SIG-M5 treated with dmso at 0.1 percent for 504 hours (cell line): ENCODE measurements around the gene OVCA2.

Source experiments
- DNase-seq: peaks from one replicate; lab custom pipeline; 2025; ENCODE audit not compliant: unreplicated experiment; lab: John Stamatoyannopoulos, UW

OVCA2 gene

DNA sequence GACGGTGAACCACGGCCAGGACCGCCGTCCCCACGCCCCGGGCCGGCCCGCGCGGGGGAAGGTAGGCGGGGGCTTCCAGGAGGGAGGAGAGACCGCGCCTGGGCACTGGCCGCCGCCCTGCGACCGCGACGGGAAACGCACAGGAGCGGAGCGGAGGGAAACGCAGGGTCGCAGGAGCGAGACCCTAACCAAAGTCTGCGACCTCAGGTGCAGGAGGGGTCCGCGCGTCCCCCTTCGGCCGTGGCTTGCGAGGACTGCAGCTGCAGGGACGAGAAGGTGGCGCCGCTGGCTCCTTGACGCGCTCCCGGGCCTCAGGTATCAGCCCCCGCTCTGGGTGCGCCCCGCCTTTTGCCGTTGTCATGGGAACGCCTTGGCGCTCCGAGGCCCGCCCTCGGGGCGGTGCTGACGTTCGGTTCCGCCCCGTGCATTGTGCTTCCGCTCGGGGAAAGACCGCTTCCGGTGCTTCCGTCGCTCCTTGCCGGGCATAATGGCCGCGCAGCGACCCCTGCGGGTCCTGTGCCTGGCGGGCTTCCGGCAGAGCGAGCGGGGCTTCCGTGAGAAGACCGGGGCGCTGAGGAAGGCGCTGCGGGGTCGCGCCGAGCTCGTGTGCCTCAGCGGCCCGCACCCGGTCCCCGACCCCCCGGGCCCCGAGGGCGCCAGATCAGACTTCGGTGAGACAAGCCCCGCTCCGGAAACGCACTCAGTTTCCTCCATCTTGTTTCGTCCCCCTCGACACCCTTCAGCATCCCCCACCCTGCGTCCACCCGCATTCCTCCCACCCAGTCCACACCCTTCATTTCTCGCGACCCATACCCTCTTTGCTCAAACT lies at the start of gene OVCA2:
Gene OVCA2, plus strand, starts transcription at position 462 of the 829 bp plus-strand sequence. Its CDS starts 26 bp downstream, at position 488.
- DNase-seq: peak; percentile 85

DNA sequence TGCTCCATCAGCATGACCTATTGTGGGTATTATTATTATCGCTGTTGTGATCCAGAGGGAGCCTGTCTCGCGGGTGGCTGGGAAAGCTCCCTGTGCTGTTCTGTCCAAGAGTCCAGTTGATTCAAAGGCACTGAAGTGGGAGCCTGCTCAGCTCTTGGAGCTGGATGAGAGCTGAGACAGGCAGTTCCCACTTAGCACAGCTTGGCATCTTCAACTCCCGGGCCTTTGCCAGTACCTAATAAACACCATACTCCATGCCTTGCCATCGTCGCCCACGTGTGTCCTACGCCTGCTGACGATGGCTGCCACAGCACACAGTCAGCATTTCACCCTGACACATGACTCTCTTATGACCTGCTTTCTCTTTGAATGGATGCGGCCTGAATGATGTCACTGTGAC lies 49.3 kb upstream of the OVCA2 start:
- no peak for DNase-seq

DNA sequence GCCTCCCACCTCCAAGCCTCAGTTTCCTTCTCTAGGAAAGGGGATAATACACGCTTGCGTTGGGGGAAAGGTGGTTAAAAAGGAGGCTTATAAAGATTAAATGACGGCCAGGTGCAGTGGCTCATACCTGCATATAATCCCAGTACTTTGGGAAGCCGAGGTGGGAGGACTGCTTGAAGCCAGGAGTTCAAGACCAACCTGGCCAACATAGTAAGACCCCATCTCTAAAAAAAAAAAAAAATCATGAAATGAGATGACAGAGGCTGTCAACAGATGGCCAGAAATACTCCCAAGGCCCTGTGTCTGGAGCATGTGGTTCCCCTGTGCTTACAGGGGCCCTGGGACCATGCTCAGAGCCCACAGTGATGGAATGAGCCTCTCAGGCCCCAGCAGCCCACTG lies 47.1 kb upstream of the OVCA2 start:
- no peak for DNase-seq

DNA sequence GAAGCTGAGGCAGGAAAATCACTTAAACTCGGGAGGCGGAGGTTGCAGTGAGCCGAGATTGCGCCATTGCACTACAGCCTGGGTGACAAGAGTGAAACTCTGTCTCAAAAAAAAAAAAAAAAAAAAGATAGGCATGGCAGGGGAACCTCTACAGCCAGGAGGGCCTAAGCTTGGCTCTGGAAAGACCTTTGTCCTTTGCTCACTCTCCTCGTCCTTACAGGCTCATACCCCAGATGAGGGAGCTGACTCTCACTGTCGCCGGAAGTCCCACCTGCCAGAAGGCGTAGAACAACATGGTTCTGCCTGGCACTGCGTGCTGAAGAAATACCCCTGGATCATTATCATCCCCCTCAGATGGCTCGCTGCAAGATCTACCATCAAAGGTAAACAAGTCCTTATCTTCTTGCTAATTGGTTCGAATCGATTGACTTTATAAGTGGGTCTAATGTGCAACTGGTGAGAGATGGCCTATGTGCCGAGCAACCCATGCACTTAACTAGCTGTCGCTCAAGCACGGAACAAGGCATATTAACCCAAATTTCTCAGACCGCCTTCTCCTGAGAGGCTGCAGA lies 46.4 kb upstream of the OVCA2 start:
- no peak for DNase-seq

DNA sequence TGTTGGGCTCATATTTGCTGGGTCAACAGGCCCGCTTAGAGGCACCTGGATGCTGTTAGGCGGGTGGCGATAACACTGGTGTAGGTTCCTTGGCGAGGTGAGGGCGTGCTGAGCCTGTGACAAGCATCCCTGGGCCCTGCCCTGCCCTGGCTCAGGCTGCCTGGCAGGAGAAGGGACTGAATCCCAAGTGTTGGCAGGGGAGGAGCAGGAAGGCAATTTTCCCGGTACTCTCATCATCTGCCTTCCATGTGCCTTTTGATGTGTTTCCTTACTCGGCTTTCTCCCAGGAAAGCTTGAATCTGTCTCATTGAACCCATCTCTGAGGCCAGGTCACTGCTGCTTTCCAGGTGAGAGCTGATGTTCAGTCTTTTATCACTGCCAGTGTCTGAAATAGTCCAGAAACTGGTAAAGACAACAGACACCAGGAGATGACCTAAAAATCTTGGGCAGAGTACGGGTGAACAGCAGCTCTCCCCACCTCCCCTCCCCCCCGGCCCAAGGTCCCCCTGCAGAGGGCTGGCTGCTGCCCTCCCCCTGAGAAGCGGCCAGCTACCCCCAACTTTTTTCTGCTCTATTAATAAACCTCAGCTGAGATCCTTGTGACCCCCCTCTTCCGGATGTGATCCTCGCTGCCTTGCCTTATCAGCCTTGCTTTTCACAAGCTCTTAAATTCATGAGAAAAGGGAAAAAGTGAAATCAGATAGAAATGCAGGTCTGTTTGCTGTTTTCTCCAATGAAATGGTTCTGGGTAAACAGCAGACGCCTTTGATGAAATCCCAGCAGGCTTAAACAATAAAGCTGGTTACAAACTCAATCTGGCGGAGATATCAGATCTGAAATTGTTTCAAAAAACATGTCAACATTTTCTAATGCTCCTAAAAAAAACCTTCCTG lies 45.7 kb upstream of the OVCA2 start:
- no peak for DNase-seq

DNA sequence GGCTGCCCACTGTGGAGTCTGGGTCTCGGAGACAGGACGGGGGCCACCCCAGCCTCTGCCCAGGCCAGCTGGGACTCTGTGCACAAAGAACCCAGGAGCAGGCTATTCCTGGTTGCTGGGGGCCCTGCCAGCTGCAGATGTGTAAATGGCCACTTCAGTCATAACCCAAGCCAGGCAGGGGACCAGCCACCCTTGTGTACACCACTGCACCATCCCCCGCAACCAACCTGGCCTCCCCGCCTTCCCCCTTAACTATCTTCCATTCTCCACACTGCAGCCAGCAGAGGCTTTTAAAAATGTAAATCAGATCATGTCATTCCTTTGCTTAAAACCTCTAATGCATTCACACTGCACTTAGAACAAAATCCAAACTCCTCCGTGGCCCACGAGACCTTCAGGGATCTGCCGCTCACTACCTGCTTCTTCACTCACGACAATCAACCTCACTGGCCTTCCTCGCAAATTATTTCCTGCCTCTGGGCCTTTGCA lies 45.0 kb upstream of the OVCA2 start:
- DNase-seq: no peak

DNA sequence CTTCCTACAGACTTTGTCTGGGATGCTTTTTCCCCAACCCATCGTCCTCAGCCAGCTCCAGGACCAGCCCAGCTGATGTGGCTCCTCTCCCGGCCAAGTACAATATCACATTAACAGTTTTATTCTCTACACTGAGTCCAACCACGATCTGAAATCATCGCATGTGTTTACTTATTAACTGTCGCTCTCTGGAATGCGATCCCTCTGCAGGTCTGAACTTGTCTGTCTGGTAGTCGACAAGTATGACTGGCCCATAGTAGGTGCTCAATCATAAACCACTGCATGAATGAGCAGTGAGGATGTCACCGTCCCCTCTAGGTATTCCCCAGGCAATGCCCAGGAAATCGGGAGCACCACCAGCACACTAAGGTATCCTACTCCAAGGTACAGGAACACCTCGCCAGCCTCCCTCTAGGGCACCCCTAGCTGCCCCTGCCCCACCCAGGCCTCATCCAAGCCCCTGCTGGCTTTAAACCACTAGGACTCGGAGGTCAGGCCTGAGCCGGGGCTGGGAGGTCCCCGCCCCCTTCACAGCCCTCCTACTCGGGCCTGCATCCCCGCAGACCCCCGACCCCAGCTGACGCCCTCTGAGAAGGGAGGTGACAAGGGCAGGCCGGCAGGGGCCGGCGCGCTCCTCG lies 44.4 kb upstream of the OVCA2 start:
- no peak for DNase-seq

DNA sequence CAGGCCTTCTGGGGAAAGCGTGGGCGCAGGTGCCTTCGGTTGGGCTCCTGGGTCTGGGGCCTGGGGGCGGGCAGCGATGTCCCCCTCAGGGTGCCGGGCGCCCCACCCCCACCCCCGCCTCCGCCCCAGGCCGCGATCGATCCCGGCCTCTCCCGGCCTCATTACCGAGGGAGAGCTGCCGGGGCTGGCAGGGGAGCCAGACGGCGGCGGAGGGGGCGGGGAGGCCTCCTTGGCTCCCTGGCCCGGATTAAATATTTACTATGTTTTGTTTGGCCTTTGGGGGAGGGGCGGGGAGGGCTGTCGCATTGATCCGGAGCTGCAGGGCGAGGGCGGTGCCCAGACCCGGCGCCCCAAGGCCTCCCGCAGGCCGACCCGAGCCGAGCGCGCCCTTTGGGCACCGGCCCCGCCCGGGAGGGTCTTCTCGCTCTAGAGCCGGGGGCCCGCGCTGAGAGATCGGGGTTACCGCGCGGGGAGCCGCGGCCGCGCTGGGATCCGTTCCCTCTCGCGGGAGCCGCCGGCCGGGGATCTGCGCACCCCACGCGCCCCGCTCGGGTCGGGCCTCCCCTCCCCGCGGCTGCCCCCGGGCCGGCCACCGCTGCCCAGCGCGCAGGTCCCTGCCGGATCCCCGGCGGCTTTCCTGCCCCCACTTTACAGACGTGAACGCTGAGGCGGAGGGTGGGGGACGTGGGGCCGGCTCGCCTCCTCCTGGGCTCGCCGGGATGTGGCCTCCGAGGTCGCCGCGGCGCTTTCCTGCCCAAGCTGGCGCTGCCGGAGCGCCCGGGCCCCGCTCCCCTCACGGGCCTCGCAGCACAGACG lies 43.7 kb upstream of the OVCA2 start:
- DNase-seq: no peak

DNA sequence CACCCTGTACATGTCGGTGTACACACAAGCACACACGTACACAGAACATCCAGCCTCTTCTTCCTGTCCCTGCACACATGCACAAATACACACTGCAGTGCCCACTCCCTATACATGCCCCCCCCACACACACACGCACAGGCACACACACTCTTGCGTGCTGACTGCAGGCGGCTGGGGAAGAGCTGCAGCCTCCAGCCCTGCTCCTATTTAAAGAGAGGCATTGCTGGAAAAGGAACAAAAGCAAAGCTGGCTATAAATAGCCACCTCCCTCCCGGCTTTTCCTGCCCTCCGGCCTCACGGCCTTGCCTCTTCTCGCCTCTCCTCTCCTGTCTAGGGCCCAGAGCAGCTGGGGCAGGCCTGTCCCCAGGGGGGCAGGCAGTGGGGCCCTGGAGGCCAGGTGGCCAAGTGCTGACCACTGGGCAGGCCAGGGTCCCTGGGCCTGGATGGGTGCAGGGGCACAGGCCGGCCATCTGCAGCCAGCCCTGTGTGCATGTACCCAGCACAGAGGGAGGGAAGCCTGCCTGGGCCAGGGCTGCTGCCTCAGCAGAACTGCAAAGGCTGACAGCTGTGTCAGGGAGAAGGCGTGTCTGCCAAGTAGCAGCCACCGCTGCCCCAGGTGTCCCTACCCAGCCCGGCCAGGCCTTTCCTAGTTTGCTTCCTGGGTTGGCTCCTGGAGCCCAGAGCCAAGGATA lies 42.1 kb upstream of the OVCA2 start:
- no peak for DNase-seq

DNA sequence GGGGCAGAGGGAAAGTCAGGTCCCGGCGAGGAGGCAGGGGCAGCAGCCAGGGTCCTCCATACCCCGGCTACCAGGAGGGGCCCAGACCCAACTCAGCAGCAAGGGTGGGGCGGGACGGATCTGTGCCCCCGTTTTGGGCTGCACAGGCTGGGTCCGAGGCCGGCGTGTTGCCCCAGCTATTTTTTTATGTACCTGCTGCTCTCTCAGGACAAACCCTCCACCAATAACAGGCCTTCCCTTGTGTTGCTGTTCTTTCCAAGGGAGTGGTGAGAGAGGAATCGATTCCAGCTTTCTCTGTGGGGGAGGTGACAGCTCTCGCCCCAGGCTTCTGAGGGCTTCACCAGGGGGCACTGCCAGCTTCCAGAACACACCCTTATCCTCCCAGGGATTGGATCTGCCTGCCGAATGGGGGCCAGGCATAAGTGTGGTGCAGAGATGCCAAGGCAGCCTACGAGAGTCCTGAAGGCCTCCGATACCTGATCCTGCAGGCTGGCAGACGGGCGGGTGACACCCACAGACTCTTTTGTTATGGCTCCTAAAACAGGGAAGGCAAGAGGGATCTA lies 39.0 kb upstream of the OVCA2 start:
- no peak for DNase-seq

DNA sequence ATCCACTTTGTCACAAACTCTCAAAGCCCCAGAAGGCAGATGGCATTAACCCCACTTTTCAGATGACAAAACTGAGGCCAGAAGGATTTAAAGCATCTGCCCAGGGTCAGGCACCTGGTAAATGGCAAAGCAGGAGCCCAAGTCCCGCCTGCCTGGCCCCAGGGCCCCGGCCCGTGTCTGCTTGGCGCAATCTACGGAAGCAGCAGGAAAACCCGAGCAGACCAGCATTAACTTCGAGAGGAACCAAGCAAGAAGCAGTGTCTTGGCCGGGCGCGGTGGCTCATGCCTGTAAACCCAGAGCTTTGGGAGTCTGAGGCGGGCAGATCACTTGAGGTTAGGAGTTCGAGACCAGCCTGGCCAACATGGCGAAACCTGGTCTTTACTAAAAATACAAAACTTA lies 38.3 kb upstream of the OVCA2 start:
- DNase-seq: no peak

DNA sequence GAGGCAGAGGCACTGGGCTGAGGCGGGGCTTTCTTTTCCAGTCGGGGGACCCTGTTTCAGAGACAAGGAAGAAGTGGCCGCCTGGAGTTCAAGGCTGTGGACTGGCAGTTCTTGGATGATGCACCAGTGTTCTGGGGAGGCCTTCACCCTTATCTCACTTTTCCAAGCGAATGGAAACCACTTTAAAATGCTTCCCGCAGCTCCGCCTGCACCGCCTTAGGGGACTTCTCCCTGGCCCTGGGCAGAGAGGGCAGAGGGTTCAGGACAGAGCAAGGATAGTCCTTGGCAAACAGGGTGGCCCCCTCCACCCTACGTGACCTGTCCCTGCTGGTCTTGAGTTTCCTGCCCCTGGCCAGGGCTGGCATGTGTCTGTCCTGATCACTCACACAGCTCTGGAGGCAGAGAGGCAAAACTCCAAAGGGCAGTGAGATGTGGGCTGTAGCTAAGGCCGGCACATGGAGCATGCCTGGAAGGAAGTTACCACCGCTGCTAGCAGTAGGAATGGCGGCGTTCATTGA lies 37.3 kb upstream of the OVCA2 start:
- no peak for DNase-seq

DNA sequence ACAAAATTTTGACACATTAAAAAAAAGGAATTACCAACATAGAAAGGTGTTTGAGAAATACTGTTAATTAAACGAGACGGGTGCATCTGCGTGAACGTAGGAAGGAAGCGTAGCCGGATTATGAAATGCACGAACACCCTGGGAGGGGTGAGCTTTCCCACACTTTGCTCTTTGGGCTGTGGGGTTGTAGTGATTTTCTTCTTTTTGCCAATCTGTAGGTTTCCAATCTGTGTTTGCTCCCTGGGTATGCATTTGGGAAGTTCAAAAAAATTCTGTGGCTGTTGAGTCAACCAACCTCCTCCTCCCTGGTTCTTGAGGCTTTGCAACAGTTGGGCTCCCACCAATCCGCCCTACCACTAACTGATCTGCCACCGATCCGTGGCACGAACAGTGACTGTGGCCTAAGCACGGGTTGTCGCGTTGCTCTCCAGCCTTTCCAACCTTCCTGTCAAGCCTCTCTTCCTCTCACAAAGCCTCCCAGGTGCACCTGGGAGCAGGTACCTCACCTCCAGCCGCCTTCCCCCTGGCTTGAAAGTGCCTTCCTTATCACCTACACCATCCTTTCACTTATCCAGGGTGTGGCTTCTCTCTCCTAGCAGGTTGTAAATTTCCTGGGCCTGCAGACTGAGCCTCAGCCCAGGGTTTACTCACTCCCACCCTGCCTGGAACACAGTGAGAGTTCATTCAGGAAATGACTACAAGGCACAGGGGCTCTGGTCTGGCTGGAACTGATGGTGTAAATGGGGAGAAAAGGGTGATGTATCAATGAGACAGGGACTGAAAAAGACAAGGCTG lies 33.3 kb upstream of the OVCA2 start:
- no peak for DNase-seq

DNA sequence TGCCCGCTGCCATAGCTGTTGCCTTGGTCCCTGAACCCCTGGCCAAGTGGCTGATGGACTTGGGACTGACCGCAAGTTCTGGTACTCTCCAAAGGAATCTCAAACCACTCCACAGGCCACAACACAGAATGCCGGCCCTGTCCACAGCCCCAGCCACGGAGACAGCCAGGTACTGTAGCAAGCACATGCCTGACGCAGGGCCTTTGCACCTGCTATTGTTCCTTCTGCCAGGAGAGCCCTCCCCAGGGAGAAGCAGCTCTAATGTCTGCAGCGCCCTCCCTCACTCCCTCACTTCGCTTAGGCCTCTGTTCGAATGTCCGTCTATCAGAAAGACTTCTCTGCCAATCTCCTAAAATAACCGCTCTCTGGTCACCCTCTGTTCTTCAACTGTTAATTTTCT lies 32.1 kb upstream of the OVCA2 start:
- no peak for DNase-seq

DNA sequence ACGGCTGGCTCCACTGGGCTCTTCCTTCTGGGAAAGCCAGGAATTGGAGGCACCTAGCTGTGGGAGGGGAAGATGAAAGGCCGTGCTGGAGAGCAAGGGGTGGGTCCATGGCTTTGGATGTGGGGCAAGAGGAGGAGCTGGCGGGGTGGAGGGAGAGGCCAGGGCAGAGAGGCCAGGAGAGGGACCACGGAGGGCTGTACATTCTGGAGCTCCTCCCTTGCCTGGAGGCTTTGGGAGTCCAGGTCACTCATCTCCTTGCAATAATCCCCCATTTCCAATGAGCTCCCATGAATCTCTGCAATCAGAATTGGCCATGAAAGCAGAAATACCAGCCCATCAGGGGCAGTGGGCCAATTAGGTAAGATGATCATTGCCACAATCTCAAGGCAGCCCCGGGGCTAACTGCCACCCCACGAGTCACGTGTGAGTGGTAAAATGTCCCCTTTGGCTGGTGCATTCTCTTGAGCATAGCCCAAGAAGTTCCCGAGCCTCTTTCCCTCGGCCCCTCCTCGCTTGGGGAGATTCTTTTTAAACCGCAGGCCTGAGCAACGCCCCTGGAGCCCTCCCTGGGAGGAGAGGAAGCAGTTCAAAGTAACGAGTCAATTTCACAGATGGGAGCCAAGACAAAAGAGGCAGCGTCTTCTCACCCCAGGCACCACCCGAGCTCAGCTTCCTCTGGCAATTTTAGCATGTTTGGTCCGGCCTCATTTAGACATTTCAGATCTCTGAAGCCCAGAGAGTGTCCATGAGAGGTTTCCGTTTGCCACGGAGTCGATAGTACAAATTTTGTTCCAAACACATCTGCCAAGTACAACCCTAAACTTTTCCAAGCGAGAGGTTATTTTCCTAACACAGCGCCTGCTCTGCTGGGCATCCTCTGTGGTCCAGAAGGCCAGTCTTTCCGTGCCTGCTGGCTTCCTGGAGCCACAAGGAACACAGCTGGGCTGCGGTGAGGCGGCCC lies 30.1 kb upstream of the OVCA2 start:
- DNase-seq: peak; percentile 14

DNA sequence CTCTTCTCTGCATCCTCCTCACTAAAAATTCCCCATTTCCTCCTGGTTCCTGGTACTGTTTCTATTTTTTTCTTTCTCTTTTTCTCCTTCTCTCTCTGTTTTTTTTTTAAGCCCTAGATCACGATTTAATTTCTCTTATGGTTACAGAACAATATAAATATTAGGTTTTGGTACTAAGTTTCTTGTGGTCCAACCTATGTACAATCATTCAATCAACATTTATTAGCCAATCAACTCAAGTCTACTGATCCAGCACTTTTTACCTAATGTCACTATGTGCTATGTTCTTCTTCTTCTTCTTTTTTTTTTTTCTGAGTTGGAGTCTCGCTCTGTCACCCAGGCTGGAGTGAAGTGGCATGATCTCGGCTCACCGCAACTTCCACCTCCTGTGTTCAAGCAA lies 29.3 kb upstream of the OVCA2 start:
- DNase-seq: no peak
